RWPE2 (cell line): Measurements from ENCODE around the gene MYO18A.

Experiments
- ATAC-seq: fragments of 200-7000 bp; cut with Tn5 transposase; 3 replicates; pipeline ENCODE4 v1.9.1; 2021; ENCODE audit warnings: low read depth
- DNase-seq: peaks from one replicate; pipeline ENCODE4 v3.0.0-alpha.2; 2020; ENCODE audit warnings: low spot score
- H3K27ac ChIP-seq: fragments of 450-650 bp; 2 replicates; pipeline ENCODE4 v1.5.1; 2017; ENCODE audit warnings: mild to moderate bottlenecking; ENCODE audit not compliant: poor library complexity, severe bottlenecking
- H3K27me3 ChIP-seq: fragments of 250-450 bp; sonication (Bioruptor Pico); 2 replicates; pipeline ENCODE4 v1.5.1; 2021; ENCODE audit warnings: mild to moderate bottlenecking, moderate library complexity; ENCODE audit not compliant: insufficient read depth, poor library complexity, severe bottlenecking
- H3K36me3 ChIP-seq: fragments of 250-450 bp; sonication (Bioruptor Pico); 2 replicates; pipeline ENCODE4 v1.5.1; 2020; ENCODE audit warnings: low read depth, mild to moderate bottlenecking, moderate library complexity
- H3K4me1 ChIP-seq: fragments of 250-450 bp; sonication (Bioruptor Pico); 2 replicates; pipeline ENCODE4 v1.5.1; 2021; ENCODE audit warnings: mild to moderate bottlenecking, moderate library complexity; ENCODE audit not compliant: insufficient read depth, poor library complexity, severe bottlenecking
- H3K4me3 ChIP-seq: fragments of 250-450 bp; sonication (Bioruptor Pico); 2 replicates; pipeline ENCODE4 v1.5.1; 2021; ENCODE audit warnings: mild to moderate bottlenecking, moderate library complexity; ENCODE audit not compliant: severe bottlenecking
- H3K9me3 ChIP-seq: fragments of 250-450 bp; sonication (Bioruptor Pico); 2 replicates; pipeline ENCODE4 v1.5.1; 2021; ENCODE audit warnings: mild to moderate bottlenecking, moderate library complexity; ENCODE audit not compliant: severe bottlenecking
- CTCF ChIP-seq: fragments of 450-650 bp; IDR thresholded peaks from one replicate; pipeline ENCODE4 v1.5.1; 2017; ENCODE audit warnings: mild to moderate bottlenecking, moderate library complexity; ENCODE audit not compliant: poor library complexity, severe bottlenecking

Gene MYO18A

DNA sequence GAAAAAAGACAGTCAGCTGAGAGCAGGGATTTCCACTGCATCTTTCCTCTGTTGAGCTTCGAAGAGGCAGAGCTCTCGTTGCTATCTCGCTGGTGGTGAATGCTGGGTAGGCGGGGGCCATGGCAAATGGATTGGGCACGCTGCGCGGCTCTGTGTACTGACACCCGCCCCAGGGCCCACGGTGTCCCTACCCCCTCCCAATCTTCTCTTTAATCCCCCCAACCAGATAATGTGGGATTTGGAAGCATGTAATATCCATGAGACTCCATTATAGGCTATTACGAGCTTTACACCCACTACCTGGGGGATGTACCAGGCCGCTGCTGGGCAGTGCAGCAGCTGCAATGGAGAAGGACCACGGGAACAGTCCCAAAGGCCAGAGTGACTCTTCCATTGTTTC lies 129.0 kb downstream of the MYO18A start:
- ATAC-seq = no peak
- H3K4me1 ChIP-seq = no peaks in the 10 kb centered on the region

GRCh38 chr17:29050176-29050575 lies 130.0 kb downstream of the MYO18A start:
- no peak overlapping the region for H3K4me3 ChIP-seq
- no peak for DNase-seq
- no peak; the same call in 2 of the 3 replicates for ATAC-seq
- no peaks in the 10 kb centered on the region for H3K4me1 ChIP-seq
- H3K9me3 ChIP-seq = no peaks in the 10 kb centered on the region
- no peak overlapping the region for H3K27ac ChIP-seq
- no peaks in the 10 kb centered on the region for H3K27me3 ChIP-seq
- TF ChIP-seq CTCF = no peak
- no peaks in the 10 kb centered on the region for H3K36me3 ChIP-seq

More for the DNA sequence above, 129.0 kb downstream of the MYO18A start:
- H3K36me3 ChIP-seq = no peaks in the 10 kb centered on the region
- no peaks in the 10 kb centered on the region for H3K27me3 ChIP-seq
- DNase-seq = no peak
- H3K9me3 ChIP-seq = no peaks in the 10 kb centered on the region
- H3K27ac ChIP-seq = no peak overlapping the region
- no peak for TF ChIP-seq CTCF
- no peak overlapping the region for H3K4me3 ChIP-seq

DNA sequence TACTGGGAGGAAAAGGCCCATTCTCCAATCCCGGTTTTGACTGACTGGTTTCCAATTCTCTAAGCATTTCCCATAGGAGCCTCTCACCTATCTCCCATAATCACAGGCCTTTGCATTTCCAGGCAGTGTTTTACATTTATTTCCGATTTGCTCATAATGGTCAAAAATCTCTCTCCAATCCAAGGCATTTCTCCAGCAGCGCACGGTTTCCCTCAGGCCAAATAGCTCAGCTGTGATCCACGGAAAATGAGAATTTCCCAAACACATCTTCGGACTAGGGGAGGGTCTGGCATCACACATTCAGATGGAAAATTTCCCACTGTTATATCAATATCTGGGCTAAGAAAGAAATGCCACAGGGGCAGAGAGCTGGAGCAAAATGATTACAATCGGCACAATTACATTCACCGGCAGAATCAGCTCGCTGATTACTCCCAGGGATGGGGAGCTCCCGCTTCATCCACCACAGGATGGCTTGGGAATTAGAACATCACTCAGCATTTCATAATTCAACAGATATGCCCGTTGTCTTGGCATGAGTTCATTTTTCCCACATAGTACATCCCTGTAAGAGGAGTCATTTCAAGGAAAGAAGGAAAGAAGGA lies 130.6 kb downstream of the MYO18A start:
- Histone ChIP-seq H3K27ac (no peak overlapping the region), H3K27me3 (no peaks in the 10 kb centered on the region)

GRCh38 chr17:29048440-29049368 lies 131.5 kb downstream of the MYO18A start:
- H3K27ac ChIP-seq = no peak overlapping the region
- no peak for DNase-seq
- no peaks in the 10 kb centered on the region for H3K4me1 ChIP-seq
- no peaks in the 10 kb centered on the region for H3K27me3 ChIP-seq
- no peak for TF ChIP-seq CTCF
- peak; percentile 36; the same call in 1 of the 3 replicates for ATAC-seq
- no peaks in the 10 kb centered on the region for H3K9me3 ChIP-seq
- no peaks in the 10 kb centered on the region for H3K36me3 ChIP-seq
- no peak overlapping the region for H3K4me3 ChIP-seq

More for the DNA sequence above, 130.6 kb downstream of the MYO18A start:
- Histone ChIP-seq H3K4me3 (no peak overlapping the region), H3K36me3 (no peaks in the 10 kb centered on the region), H3K9me3 (no peaks in the 10 kb centered on the region), H3K4me1 (no peaks in the 10 kb centered on the region)
- DNase-seq = no peak
- TF ChIP-seq CTCF = no peak
- ATAC-seq = no peak
